ENCODE results near the gene SMIM5.

SMIM5 gene

GRCh38 chr17:75594499-75595283 is 38.5 kb upstream of the SMIM5 start:
- FAIRE-seq (no peak), DNase-seq (ENCODE audit: insufficient read length, low spot score) (no peak)
- no peak for TF ChIP-seq POLR2A (IDR thresholded peaks at IDR 0.05; ENCODE audit: low read depth, low read length)

- DNase-seq (ENCODE audit: insufficient read length, low spot score) (no peak), FAIRE-seq (no peak)
- TF ChIP-seq POLR2A (IDR thresholded peaks at IDR 0.05; ENCODE audit: low read depth, low read length): no peak
These were observed 37.8 kb upstream of the SMIM5 start for GRCh38 chr17:75595284-75595919.

DNA sequence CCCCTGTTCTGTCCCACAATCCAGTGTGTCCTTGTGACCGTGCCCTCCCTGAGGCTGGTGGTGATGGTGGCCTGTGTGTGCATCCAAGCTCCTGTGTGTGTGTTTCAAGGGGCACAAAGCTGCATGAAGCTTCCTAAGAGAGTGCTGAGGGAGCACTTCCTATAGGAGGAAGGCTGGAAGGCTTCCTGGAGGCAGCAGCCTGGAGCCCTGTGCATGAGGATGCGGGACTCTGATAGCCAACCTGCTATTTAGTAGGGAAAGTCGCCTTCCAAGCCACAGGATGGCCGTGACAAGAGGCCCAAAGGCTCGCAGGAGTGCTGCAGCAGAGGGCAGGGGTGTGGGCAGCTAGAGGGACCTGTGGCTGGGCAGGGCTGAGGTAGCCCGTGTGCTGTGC is 37.3 kb upstream of the SMIM5 start:
- DNase-seq (ENCODE audit: insufficient read length, low spot score) (no peak), FAIRE-seq (no peak)
- 0 out of 2 replicates have a peak, but pooled peaks have one; percentile 15 for TF ChIP-seq POLR2A (IDR thresholded peaks at IDR 0.05; ENCODE audit: low read depth, low read length)

GRCh38 chr17:75596320-75597087 is 36.7 kb upstream of the SMIM5 start:
- FAIRE-seq (no peak), DNase-seq (ENCODE audit: insufficient read length, low spot score) (no peak)
- no peak for TF ChIP-seq POLR2A (IDR thresholded peaks at IDR 0.05; ENCODE audit: low read depth, low read length)

GRCh38 chr17:75601057-75601987 is 31.9 kb upstream of the SMIM5 start:
- FAIRE-seq (no peak), DNase-seq (ENCODE audit: insufficient read length, low spot score) (peak; percentile 88)
- no peak for TF ChIP-seq POLR2A (IDR thresholded peaks at IDR 0.05; ENCODE audit: low read depth, low read length)

- no peak for TF ChIP-seq POLR2A (IDR thresholded peaks at IDR 0.05; ENCODE audit: low read depth, low read length)
- no peak for DNase-seq (ENCODE audit: insufficient read length, low spot score)
- no peak for FAIRE-seq
These were observed 30.6 kb upstream of the SMIM5 start for GRCh38 chr17:75602644-75603043.

- FAIRE-seq (no peak), DNase-seq (ENCODE audit: insufficient read length, low spot score) (no peak)
These were observed 30.1 kb upstream of the SMIM5 start for GRCh38 chr17:75603123-75603522.

DNA sequence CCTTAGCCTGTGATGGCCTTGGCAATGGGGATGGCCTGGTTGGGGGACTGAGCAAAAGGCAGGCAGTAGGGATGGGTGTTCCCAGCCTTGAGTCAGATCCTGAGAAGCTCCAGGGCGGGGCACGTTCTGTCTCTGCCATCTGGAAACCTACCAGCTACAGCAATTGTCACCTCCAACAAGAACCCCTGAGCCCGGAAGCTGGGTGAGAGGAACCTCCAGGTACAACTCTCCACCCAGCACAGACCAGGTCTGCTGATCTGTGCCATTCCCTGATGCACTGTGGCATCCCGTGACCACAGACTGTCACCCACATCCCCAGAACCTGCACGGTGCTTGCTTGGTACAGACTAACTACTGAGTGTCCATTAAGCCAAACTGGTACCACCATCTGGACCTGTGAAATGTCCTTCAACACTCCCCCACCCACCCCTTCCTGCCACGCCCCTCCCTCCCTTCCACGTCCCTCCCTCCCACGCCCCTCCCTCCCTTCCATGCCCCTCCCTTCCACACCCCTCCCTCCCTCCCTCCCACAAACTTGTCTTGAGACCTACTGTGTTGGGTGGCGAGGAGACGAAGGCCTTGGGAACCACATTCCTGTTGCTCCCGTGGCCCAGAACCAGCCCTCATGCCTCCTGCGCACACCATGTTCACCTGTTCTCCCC is 29.1 kb upstream of the SMIM5 start:
- no peak for FAIRE-seq
- TF ChIP-seq POLR2A (IDR thresholded peaks at IDR 0.05; ENCODE audit: low read depth, low read length): no peak
- DNase-seq (ENCODE audit: insufficient read length, low spot score): no peak

More at GRCh38 chr17:75603123-75603522, 30.1 kb upstream of the SMIM5 start:
- no peak for TF ChIP-seq POLR2A (IDR thresholded peaks at IDR 0.05; ENCODE audit: low read depth, low read length)

DNA sequence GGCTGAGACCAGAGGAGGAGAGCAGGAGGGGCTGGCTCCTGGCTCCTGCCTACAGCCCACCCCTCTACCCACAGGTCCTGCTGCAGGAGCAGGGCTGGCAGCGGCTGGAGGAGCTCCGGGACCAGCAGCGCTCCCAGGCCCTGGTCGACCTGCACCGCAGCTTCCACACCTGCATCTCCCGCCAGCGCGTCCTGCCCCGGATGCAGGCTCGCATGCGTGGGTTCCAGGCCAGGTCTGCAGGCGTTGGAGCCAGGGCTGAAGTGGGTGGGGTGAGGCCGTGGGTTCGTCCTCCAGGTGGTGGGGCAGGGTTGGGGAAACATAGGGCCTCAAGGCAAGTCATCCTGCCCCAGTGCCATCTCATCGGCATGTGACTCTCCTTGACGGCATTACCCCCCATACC is 27.4 kb upstream of the SMIM5 start:
- no peak for FAIRE-seq
- DNase-seq (ENCODE audit: insufficient read length, low spot score): no peak
- no peak for TF ChIP-seq POLR2A (IDR thresholded peaks at IDR 0.05; ENCODE audit: low read depth, low read length)

DNA sequence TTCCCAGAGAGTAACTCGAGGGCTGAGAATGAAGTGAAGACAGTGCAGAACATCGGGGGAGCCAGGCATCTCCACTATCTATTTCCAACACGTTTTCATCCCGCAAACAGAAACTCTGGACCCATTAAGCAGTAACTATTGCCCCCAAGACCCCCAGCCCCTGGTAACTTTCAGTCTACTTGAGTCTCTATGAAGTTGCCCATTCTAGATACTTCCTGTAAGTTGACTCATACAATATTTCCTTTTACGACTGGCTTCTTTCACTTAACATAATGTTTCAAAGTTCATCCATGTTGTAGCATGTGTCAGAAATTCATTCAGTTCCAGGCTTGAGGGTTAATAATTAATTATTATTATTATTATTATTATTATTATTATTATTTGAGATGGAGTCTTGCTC is 26.1 kb upstream of the SMIM5 start:
- FAIRE-seq (no peak), DNase-seq (ENCODE audit: insufficient read length, low spot score) (no peak)
- no peak for TF ChIP-seq POLR2A (IDR thresholded peaks at IDR 0.05; ENCODE audit: low read depth, low read length)

DNA sequence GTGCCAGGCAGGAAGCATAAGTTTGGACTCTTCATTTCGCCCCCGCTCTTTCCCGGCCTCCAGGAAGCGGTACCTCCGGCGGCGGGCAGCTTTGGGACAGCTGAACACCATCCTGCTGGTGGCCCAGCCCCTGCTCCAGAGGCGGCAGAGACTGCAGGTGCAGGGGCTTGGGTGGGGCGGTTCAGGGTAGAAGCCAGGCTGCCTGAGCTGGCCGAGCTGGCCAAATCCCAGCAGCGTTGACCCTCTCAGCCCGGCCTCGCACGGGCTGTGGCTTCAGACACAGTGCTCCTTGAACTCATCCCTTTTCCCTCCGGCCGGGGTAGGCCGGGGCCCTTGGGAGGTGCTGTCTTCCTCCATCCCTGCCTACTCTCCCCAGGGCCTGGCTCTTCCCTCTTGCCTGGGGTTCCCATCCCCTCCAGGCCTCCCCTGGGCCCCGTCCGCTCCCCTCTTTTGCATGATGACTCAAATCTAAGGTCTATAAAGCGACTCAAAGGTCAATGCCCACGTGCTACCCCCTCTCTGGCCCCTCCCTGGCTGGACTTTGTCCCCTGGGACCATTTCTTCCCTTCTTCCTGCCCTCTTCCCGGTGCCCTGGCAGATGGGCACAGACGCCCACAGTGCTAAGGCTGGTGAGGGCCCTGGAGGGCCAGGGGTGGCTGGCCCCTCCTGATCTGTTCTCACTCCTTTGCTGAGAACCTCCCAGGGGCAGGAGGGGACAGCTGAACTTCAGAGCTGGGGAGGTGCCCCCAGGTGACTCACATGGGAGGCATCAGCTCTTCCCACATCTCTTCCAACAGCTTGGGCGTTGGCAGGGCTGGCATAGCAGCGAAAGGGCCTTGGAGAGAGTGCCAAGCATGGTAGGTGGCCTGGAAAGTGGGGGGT is 22.9 kb upstream of the SMIM5 start:
- FAIRE-seq (peak; percentile 91), DNase-seq (ENCODE audit: insufficient read length, low spot score) (peak; percentile 96)
- no peak for TF ChIP-seq POLR2A (IDR thresholded peaks at IDR 0.05; ENCODE audit: low read depth, low read length)

GRCh38 chr17:75611851-75612429 is 21.3 kb upstream of the SMIM5 start:
- DNase-seq (ENCODE audit: insufficient read length, low spot score): no peak
- FAIRE-seq: no peak
- TF ChIP-seq POLR2A (IDR thresholded peaks at IDR 0.05; ENCODE audit: low read depth, low read length): no peak

Data from H54 (cell line).